Measurements from ENCODE around the gene YPEL3.
"Not testable (repeated sequence)": the region's sequence is repeated elsewhere in the genome, so short reads cannot be mapped to it uniquely, and the experiment has no call there.

Gene YPEL3

GRCh38 chr16:30096105-30096861, at the start of gene YPEL3:
Gene YPEL3 (minus strand): TSS chr16:30096213. CDS start chr16:30095482, 731 bp downstream.
- peak; percentile 74 to 82 for DNase-seq (ENCODE audit: low read depth in 2 of 2)

GRCh38 chr16:30145657-30146056, 49.6 kb upstream of the YPEL3 start:
- DNase-seq (ENCODE audit: low read depth in 2 of 2): no peak

GRCh38 chr16:30144917-30145316, 48.9 kb upstream of the YPEL3 start:
- no peak for DNase-seq (ENCODE audit: low read depth in 2 of 2)

DNA sequence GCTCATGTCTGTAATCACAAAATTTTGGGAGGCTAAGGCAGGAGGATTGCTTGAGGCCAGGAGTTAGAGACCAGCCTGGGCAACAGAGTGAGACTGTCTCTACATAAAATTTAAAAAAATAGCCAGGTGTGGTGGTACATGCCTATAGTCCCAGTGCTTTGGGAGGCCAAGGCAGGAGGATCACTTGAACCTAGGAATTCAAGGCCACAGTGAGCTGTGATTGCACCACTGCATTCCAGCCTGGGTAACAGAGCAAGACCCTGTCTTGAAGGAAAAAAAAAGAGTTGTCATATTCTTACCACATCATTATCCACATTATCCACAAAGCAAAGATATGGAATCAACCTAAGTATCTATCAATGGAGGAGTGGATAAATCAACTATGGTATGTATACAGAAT, 48.0 kb upstream of the YPEL3 start:
- no peak for DNase-seq (ENCODE audit: low read depth in 2 of 2)

DNA sequence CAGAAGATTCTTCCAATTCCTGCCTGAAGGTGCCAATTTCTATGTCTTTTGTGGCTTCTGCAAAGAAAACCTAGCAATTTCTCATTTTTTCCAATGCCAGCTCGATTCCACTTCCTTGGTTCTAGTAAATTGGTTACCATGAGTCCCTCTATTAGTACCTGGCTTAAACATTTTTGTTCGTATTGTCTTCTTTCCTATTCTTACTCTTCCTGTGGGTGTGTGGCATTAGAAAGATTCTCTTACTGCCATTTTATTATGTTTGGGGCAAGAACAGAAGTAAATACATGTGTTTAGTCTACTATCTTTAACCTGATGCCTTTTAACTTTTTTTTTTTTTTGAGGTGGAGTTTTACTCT, 47.3 kb upstream of the YPEL3 start:
- DNase-seq (ENCODE audit: low read depth in 2 of 2): no peak

DNA sequence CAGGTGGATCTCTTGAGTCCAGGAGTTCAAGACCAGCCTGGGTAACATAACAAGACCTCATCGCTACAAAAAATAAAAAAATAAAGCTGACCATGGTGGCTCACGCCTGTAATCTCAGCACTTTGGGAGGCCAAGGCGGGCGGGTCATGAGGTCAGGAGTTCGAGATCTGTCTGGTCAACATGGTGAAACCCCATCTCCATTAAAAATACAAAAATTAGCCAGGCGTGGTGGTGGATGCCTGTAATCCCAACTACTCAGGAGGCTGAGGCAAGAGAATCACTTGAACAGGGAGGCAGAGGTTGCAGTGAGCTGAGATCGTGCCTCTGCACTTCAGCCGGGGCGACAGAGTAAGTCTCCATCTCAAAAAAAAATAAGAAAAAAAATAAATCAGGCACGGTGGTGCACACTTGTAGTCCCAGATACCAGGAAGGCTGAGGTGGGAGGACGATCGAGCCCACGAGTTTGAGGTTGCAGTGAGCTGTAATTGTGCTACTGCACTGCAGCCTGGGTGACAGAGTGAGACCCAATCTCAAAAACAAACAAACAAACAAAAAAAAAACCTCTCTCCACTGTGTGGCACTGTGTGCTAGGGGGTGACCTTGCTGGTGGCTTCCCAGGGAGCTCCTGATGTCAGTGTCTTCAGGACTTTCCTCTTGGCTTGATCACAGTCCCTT, 46.8 kb upstream of the YPEL3 start:
- no peak for DNase-seq (ENCODE audit: low read depth in 2 of 2)

GRCh38 chr16:30141750-30142149, 45.7 kb upstream of the YPEL3 start:
- no peak for DNase-seq (ENCODE audit: low read depth in 2 of 2)

DNA sequence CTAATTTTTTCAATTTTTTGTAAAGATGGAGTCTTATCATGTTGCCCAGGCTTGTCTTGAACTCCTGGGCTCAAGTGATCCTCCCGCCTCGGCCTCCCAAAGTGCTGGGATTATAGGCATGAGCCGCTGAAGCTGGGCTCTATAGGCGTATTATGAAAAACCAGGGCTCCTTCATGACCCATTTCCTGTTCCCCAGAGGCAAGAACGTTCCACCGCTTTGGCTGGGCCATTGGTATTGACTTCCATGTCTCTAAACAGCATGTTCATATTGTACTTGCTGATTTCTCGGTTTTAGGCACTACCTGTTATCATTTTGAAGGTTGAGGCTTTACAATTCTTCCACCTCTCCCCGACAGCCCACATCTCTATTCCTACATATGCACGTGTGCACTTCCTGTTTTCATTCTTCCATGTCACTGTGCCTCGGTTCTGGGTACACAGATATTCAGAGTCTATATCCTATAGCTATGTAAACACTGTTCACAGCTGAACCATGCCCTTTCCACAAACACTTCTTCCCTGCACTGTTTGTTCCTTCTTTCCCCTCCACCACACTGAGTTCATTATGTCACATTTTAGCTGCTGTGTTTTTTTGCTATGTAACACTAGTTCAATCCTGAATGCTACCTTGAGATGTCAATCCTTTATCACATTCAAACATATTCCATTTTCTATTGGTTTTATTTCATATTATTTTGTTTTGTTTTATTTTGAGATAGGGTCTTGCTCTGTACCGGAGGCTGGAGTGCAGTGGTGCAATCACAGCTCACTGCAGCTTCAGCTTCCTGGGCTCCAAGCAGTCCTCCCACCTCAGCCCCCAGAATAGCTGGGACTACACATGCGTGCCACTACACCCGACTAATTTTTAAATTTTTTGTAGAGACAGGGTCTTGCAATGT, 43.8 kb upstream of the YPEL3 start:
- no peak for DNase-seq (ENCODE audit: low read depth in 2 of 2)

DNA sequence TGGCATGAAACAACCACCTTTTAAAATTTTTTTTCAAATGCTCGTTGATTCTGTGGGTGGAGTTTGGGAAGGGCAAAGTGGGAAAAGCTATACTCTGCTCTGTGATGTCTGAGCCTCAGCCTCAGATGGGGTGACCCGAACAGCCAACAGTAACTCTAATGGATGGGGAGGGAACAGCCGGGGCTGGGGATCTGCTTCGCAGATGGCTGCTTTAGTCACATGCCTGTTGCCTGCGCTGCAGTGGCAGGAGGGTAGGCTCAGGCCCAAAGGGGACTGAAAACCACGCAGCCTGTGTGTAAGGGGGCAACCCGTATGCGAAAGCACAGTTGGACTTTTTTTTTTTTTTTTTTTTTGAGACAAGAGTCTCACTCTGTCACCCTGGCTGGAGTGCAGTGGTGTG, 41.9 kb upstream of the YPEL3 start:
- no peak for DNase-seq (ENCODE audit: low read depth in 2 of 2)

DNA sequence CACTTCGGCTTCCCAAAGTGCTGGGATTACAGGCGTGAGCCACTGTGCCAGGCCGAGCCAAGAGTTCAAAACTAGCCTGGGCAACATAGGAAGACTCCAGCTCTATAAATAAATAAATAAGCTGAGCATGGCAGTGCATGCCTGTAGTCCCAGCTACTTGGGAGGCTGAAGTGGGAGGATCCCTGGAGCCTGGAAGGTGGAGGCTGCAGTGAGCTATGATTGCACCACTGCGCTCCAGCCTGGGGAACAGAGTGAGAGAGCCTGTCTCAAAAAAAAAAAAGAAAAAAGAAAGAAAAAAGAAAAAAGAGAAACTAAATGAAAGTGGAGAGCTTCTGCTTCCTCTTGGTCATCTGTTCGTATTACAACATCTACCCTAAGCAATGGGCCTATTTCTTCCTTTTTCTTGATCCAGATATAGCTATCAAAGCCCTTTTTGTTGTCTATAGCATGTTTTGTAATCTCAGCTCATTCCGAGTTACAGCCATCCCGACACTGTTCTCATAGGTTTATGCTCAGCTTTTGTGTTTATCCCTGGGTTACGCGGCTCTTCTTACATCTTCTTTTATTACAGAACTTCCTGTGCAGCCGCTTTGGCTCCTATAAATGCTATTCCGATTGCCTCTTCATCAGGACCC, 41.1 kb upstream of the YPEL3 start:
- no peak for DNase-seq (ENCODE audit: low read depth in 2 of 2)

- no peak for DNase-seq (ENCODE audit: low read depth in 2 of 2)
Measured at GRCh38 chr16:30132591-30132990, 36.6 kb upstream of the YPEL3 start.

DNA sequence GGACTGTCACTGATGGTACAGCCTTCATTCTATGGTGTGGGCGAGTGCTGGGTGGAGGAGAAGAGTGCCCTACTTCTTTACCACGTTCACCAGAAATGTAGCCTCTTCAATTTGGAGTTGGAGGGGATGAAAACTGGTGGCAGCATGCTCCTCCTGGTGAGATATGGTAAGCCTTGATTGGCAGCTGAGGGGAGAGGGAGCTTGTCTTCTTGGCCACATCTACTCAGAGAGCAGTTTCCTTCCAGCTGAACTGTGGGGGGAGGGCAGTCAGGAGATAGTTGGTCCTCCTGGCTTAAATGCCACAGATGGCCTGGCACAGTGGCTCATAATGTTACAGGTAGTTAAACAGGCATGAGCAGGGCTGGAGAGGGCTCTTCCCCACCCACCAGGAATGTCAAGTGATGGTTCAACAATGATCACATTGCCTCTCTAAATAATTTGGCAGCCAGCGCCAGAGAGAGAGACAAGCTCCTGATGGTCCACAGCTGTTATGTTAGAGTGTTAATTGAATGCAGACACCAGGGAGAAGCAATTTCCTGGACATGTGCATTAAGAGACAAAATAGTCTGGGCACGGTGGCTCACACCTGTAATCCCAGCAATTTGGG, 36.0 kb upstream of the YPEL3 start:
- DNase-seq (ENCODE audit: low read depth in 2 of 2): no peak

DNA sequence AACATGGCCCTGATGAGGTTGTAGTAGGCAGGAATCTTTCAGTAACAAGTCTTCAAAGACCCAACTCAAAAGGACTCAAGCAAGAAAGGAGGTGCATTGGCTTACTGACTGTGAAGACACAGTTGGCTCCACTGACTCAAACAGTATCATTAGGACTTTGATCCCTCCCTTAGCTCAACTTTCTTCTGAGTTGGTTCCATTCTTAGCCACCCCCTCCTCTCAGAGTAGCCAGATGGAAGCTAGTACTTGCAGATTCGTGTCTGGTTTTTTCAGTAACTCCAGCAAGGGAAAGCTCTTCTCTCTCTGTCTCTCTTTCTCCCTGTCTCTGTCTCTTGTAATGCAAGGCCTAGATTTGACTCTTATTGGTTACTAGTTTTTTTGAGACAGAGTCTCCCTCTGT, 32.0 kb upstream of the YPEL3 start:
- DNase-seq (ENCODE audit: low read depth in 2 of 2): no peak

DNA sequence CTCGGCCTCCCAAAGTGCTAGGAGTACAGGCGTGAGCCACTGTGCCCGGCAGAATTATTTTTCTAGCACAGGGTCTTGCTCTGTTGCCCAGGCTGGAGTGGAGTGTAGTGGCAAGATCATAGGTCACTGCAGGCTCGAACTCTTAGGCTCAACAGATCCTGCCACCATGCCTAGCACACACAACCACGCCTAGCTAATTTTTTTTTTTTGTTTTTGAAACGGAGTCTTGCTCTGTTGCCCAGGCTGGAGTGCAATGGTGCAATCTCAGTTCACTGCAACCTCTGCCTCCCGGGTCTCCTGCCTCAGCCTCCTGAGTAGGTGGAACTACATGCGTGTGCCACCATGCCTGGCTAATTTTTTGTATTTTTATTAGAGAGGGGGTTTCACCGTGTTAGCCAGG, 29.7 kb upstream of the YPEL3 start:
- DNase-seq (ENCODE audit: low read depth in 2 of 2): not testable (repeated sequence)

DNA sequence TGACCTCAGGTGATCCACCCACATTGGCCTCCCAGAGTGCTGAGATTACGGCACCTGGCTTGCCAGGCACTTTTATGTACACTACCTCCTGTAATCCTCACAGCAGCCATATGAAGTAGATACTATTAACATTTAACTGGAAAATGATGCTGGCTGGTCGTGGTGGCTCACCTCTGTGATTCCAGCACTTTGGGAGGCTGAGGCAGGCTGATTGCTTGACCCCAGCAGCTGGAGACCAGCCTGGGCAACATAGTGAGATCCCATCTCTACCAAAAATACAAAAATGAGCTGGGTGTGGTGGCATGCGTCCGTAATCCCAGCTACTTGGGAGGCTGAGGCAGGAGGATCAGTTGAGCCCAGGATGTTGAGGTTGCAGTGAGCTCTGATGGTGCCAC, 29.0 kb upstream of the YPEL3 start:
- no peak for DNase-seq (ENCODE audit: low read depth in 2 of 2)

DNA sequence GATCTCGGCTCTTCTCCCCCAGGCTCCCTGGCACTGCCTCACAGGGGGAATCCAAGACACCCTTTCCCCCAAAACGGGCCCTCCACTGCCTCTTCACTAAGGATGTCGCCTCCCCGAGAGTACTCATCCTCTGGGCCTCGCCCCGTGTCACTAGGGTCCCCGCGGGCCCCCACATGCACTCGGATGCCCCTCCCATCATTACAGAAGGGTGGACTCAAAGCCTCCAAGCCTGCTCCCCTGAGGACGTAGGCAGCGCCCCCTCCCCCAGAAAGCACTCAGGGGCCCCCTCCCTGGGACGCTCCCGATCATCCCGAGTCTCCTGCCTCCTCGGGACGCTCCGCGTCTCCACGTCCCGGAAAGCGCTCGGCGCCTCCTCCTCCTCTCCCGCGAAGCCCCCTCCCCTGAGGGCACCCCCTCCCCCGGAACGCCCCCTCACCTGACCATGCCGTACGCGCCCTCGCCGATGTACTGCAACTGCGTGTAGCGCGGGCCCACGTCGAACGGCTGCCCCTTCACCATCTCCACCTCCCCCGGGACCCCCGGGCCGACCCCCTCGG, 26.7 kb upstream of the YPEL3 start:
- no peak for DNase-seq (ENCODE audit: low read depth in 2 of 2)

DNA sequence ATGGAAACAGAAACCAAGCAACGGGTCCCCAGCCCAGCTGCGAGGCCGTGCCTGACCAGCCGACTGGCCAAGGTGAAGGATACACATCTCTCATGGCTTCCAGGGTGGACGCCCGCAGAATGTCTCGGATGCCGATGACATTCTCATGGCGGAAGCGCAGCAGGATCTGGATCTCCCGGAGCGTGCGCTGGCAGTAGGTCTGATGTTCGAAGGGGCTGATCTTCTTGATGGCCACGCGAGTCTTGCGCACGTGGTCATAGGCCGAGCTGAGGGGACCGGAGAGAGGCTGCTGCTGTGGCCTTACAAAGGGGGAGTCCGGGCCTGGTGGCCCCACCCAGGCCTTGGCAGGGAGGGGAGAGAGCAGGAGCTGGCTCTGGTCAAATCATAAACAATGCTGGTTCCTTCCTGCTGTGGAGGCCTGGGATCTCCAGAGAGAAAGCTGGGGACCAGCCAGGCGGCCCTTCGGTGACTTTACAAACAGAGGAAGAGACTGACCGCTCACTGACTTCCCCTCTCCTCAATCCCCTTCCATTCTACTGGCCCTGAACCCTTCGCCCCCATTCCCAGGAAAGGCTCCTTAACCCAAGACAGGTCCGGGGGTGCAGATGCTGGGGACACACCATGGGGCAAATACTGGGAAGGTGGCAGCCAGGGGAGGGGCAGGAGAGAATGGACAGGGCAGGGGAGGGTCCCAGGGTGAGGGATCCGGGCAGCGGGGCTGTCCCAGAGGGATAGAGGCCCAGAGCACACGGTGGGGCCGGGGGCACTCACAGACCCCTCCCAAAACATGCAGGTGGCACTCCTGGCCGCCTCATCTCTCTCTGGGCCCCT, 25.9 kb upstream of the YPEL3 start:
- DNase-seq (ENCODE audit: low read depth in 2 of 2): no peak

GRCh38 chr16:30120340-30121105, 24.5 kb upstream of the YPEL3 start:
- no peak for DNase-seq (ENCODE audit: low read depth in 2 of 2)

DNA sequence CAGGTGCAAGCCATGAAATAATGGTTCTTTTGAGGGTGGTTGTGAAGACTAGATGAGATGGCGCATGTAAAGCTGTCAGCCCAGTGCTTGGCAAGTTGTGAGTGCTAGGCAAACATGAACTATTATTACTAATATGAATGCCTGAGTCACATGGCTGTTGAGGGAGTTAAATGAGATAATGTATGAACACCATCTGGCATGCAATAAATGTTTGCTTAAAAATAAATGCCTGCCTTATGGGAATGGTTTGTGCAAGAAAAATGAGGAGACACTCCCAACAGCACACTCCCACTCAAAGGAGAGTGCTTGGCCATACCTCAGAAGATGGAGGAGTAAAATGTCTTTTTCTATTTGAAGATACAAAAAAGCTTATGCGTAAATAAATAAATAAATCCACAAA, 23.4 kb upstream of the YPEL3 start:
- no peak for DNase-seq (ENCODE audit: low read depth in 2 of 2)

DNA sequence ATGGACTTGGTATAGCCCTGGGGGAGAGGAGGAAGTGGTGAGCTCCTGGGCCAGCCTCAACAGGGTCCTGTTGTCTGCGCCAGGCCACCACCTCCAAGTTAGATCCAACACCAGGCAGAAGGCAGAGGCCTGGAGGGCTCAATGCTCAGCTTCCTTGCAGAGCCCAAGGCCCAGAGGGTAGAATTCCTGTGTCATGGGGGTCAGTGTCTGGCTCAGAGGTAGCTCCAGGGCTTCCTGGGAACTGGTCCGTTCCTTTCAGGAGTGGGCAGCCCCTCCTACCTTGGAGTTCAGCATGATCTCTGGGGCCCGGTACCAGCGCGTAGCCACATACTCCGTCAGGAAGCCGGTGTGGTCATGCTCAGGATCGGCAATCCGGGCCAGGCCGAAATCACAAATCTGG, 21.8 kb upstream of the YPEL3 start:
- no peak for DNase-seq (ENCODE audit: low read depth in 2 of 2)
